ENCODE data around the gene RABEPK.
"Not testable (repeated sequence)": the region's sequence is repeated elsewhere in the genome, so short reads cannot be mapped to it uniquely, and the experiment has no call there.

The RABEPK gene

GRCh38 chr9:125176636-125177035 is 23.7 kb upstream of the RABEPK start:
- Histone ChIP-seq H3K9ac (ENCODE audit: low read length) (peak overlapping the region; percentile 82), H3K36me3 (ENCODE audit: control insufficient read depth, insufficient read depth, low read length, severe bottlenecking) (peaks cover 7% of the 10 kb centered on the region), H3K4me3 (ENCODE audit: low read length) (peak overlapping the region; percentile 72), H3K27me3 (replicated peaks; ENCODE audit: control insufficient read depth, insufficient read depth, low read length) (no peaks in the 10 kb centered on the region), H3K9me3 (ENCODE audit: control insufficient read depth, low read length) (no peaks in the 10 kb centered on the region), H3K4me1 (ENCODE audit: control insufficient read depth, insufficient read depth, low read length) (peaks cover 30% of the 10 kb centered on the region)
- peak; percentile 16 for DNase-seq (ENCODE audit: low read depth)

- Histone ChIP-seq H3K27me3 (replicated peaks; ENCODE audit: control insufficient read depth, insufficient read depth, low read length) (no peaks in the 10 kb centered on the region), H3K4me1 (ENCODE audit: control insufficient read depth, insufficient read depth, low read length) (peaks cover 26% of the 10 kb centered on the region), H3K9me3 (ENCODE audit: control insufficient read depth, low read length) (no peaks in the 10 kb centered on the region), H3K4me3 (ENCODE audit: low read length) (no peak overlapping the region), H3K9ac (ENCODE audit: low read length) (no peak overlapping the region), H3K36me3 (ENCODE audit: control insufficient read depth, insufficient read depth, low read length, severe bottlenecking) (peaks cover 7% of the 10 kb centered on the region)
- no peak for DNase-seq (ENCODE audit: low read depth)
Measured at GRCh38 chr9:125177888-125178287, 22.5 kb upstream of the RABEPK start.

GRCh38 chr9:125179776-125180175 is 20.6 kb upstream of the RABEPK start:
- H3K36me3 ChIP-seq (ENCODE audit: control insufficient read depth, insufficient read depth, low read length, severe bottlenecking); H3K9me3 ChIP-seq (ENCODE audit: control insufficient read depth, low read length); H3K9ac ChIP-seq (ENCODE audit: low read length); DNase-seq (ENCODE audit: low read depth); H3K4me3 ChIP-seq (ENCODE audit: low read length); H3K27me3 ChIP-seq (replicated peaks; ENCODE audit: control insufficient read depth, insufficient read depth, low read length): not testable (repeated sequence)
- H3K4me1 ChIP-seq (ENCODE audit: control insufficient read depth, insufficient read depth, low read length): peaks cover 36% of the 10 kb centered on the region

- Histone ChIP-seq H3K9me3 (ENCODE audit: control insufficient read depth, low read length) (no peaks in the 10 kb centered on the region), H3K27me3 (replicated peaks; ENCODE audit: control insufficient read depth, insufficient read depth, low read length) (no peaks in the 10 kb centered on the region), H3K4me3 (ENCODE audit: low read length) (no peak overlapping the region), H3K9ac (ENCODE audit: low read length) (no peak overlapping the region), H3K4me1 (ENCODE audit: control insufficient read depth, insufficient read depth, low read length) (peaks cover 37% of the 10 kb centered on the region), H3K36me3 (ENCODE audit: control insufficient read depth, insufficient read depth, low read length, severe bottlenecking) (no peaks in the 10 kb centered on the region)
- no peak for DNase-seq (ENCODE audit: low read depth)
Measured at GRCh38 chr9:125180876-125181275, 19.5 kb upstream of the RABEPK start.

GRCh38 chr9:125181756-125182155 is 18.6 kb upstream of the RABEPK start:
- H3K9ac ChIP-seq (ENCODE audit: low read length): not testable (repeated sequence)

GRCh38 chr9:125183054-125183453 is 17.3 kb upstream of the RABEPK start:
- Histone ChIP-seq H3K36me3 (ENCODE audit: control insufficient read depth, insufficient read depth, low read length, severe bottlenecking) (no peaks in the 10 kb centered on the region), H3K9me3 (ENCODE audit: control insufficient read depth, low read length) (no peaks in the 10 kb centered on the region), H3K27me3 (replicated peaks; ENCODE audit: control insufficient read depth, insufficient read depth, low read length) (no peaks in the 10 kb centered on the region), H3K4me3 (ENCODE audit: low read length) (no peak overlapping the region), H3K9ac (ENCODE audit: low read length) (peak overlapping the region; percentile 38), H3K4me1 (ENCODE audit: control insufficient read depth, insufficient read depth, low read length) (peaks cover 36% of the 10 kb centered on the region)
- DNase-seq (ENCODE audit: low read depth): no peak

More at GRCh38 chr9:125181756-125182155, 18.6 kb upstream of the RABEPK start:
- H3K9me3 ChIP-seq (ENCODE audit: control insufficient read depth, low read length); DNase-seq (ENCODE audit: low read depth); H3K36me3 ChIP-seq (ENCODE audit: control insufficient read depth, insufficient read depth, low read length, severe bottlenecking); H3K27me3 ChIP-seq (replicated peaks; ENCODE audit: control insufficient read depth, insufficient read depth, low read length); H3K4me3 ChIP-seq (ENCODE audit: low read length): not testable (repeated sequence)
- H3K4me1 ChIP-seq (ENCODE audit: control insufficient read depth, insufficient read depth, low read length): peaks cover 35% of the 10 kb centered on the region

- H3K4me3 ChIP-seq (ENCODE audit: low read length): peak overlapping the region; percentile 41
- no peaks in the 10 kb centered on the region for H3K36me3 ChIP-seq (ENCODE audit: control insufficient read depth, insufficient read depth, low read length, severe bottlenecking)
- H3K9ac ChIP-seq (ENCODE audit: low read length): peak overlapping the region; percentile 38
- no peak for DNase-seq (ENCODE audit: low read depth)
- H3K9me3 ChIP-seq (ENCODE audit: control insufficient read depth, low read length): no peaks in the 10 kb centered on the region
- peaks cover 39% of the 10 kb centered on the region for H3K4me1 ChIP-seq (ENCODE audit: control insufficient read depth, insufficient read depth, low read length)
- no peaks in the 10 kb centered on the region for H3K27me3 ChIP-seq (replicated peaks; ENCODE audit: control insufficient read depth, insufficient read depth, low read length)
Measured at GRCh38 chr9:125183561-125183960, 16.8 kb upstream of the RABEPK start.

GRCh38 chr9:125189011-125189360 is 11.4 kb upstream of the RABEPK start:
- no peaks in the 10 kb centered on the region for H3K27me3 ChIP-seq (replicated peaks; ENCODE audit: control insufficient read depth, insufficient read depth, low read length)
- peak overlapping the region; percentile 98 for H3K9ac ChIP-seq (ENCODE audit: low read length)
- no peaks in the 10 kb centered on the region for H3K36me3 ChIP-seq (ENCODE audit: control insufficient read depth, insufficient read depth, low read length, severe bottlenecking)
- DNase-seq (ENCODE audit: low read depth): peak; percentile 58
- peak overlapping the region; percentile 96 for H3K4me3 ChIP-seq (ENCODE audit: low read length)
- H3K9me3 ChIP-seq (ENCODE audit: control insufficient read depth, low read length): no peaks in the 10 kb centered on the region
- H3K4me1 ChIP-seq (ENCODE audit: control insufficient read depth, insufficient read depth, low read length): peaks cover 31% of the 10 kb centered on the region

GRCh38 chr9:125189361-125190289 is 10.7 kb upstream of the RABEPK start, which contains the start of gene PPP6C:
Gene PPP6C, minus strand, starts transcription at chr9:125189803. Its CDS starts 85 bp downstream, at chr9:125189718.
- H3K9ac ChIP-seq (ENCODE audit: low read length): peak within 1 kb of the TSS; percentile 98
- H3K9me3 ChIP-seq (ENCODE audit: control insufficient read depth, low read length): no peaks in the 10 kb centered on the region
- peaks cover 31% of the 10 kb centered on the region for H3K4me1 ChIP-seq (ENCODE audit: control insufficient read depth, insufficient read depth, low read length)
- no peaks in the 10 kb centered on the region for H3K36me3 ChIP-seq (ENCODE audit: control insufficient read depth, insufficient read depth, low read length, severe bottlenecking)
- peak; percentile 98 for DNase-seq (ENCODE audit: low read depth)
- H3K27me3 ChIP-seq (replicated peaks; ENCODE audit: control insufficient read depth, insufficient read depth, low read length): no peaks in the 10 kb centered on the region
- H3K4me3 ChIP-seq (ENCODE audit: low read length): peak within 1 kb of the TSS; percentile 96

- no peaks in the 10 kb centered on the region for H3K36me3 ChIP-seq (ENCODE audit: control insufficient read depth, insufficient read depth, low read length, severe bottlenecking)
- peaks cover 31% of the 10 kb centered on the region for H3K4me1 ChIP-seq (ENCODE audit: control insufficient read depth, insufficient read depth, low read length)
- DNase-seq (ENCODE audit: low read depth): no peak
- peak overlapping the region; percentile 98 for H3K9ac ChIP-seq (ENCODE audit: low read length)
- no peaks in the 10 kb centered on the region for H3K9me3 ChIP-seq (ENCODE audit: control insufficient read depth, low read length)
- H3K4me3 ChIP-seq (ENCODE audit: low read length): peak overlapping the region; percentile 96
- H3K27me3 ChIP-seq (replicated peaks; ENCODE audit: control insufficient read depth, insufficient read depth, low read length): no peaks in the 10 kb centered on the region
Measured at GRCh38 chr9:125190361-125190801, 10.0 kb upstream of the RABEPK start.

- H3K4me1 ChIP-seq (ENCODE audit: control insufficient read depth, insufficient read depth, low read length): not testable (repeated sequence)
Measured at GRCh38 chr9:125194466-125194865, 5.9 kb upstream of the RABEPK start.

More at GRCh38 chr9:125194466-125194865, 5.9 kb upstream of the RABEPK start:
- not testable (repeated sequence) for H3K9ac ChIP-seq (ENCODE audit: low read length); H3K36me3 ChIP-seq (ENCODE audit: control insufficient read depth, insufficient read depth, low read length, severe bottlenecking); H3K4me3 ChIP-seq (ENCODE audit: low read length); H3K27me3 ChIP-seq (replicated peaks; ENCODE audit: control insufficient read depth, insufficient read depth, low read length); H3K9me3 ChIP-seq (ENCODE audit: control insufficient read depth, low read length); DNase-seq (ENCODE audit: low read depth)
